Activated CD4-positive, alpha-beta T cell treated with anti-CD3 and anti-CD28 coated beads, Interleukin-2, Interleukin-4, amounts not matched to agents 100 ng/mL and 50 ng/mL, durations not matched to agents 16 hours and 8 hours (primary cell): ENCODE measurements around the gene CTR9.
"Not testable (repeated sequence)": the region's sequence is repeated elsewhere in the genome, so short reads cannot be mapped to it uniquely, and the experiment has no call there.

ENCODE experiments used
- DNase-seq: peaks from one replicate; pipeline ENCODE4 v3.0.0-alpha.2; 2020; ENCODE audit warnings: low spot score

Gene CTR9

GRCh38 chr11:10822491-10822890 lies 71.4 kb downstream of the CTR9 start:
- DNase-seq: not testable (repeated sequence)

- no peak for DNase-seq
Observed at GRCh38 chr11:10823152-10823579, 72.1 kb downstream of the CTR9 start.

DNA sequence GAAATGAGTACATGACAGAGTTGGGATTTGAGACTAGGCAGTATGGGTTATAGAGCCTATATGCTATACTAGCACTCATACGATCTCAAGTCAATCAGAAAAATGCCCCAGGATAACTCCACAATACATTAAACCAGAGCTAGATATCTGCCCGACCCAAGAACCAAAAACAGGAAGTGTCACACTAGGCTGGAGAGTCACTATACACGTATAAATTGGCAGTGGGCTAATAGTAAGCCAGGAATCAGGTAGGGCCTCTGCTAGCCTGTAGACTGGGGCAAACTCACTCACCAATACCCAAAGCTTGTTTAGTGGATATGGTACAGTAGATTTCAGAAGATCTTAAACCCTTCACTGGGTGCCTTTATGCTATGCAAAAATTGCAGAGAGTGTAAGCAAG lies 73.8 kb downstream of the CTR9 start:
- DNase-seq: no peak

GRCh38 chr11:10828402-10828801 lies 77.4 kb downstream of the CTR9 start:
- DNase-seq: no peak

- no peak for DNase-seq
Observed at GRCh38 chr11:10829139-10829538, 78.1 kb downstream of the CTR9 start.
